Stimulated activated CD4-positive, alpha-beta T cell treated with anti-CD3 and anti-CD28 coated beads, Interleukin-1b, Interleukin-23, amount 100 ng/mL, for 24 hours (primary cell): ENCODE results near the gene ZNF747.
"Not testable (repeated sequence)": the region's sequence is repeated elsewhere in the genome, so short reads cannot be mapped to it uniquely, and the experiment has no call there.

Source experiments
- DNase-seq, 4 experiments: peaks; one replicate each; pipeline ENCODE4 v3.0.0-alpha.2; 2020; ENCODE audit warnings: low read depth in 4 of 4, low spot score in 1 of 4

Gene ZNF747

DNA sequence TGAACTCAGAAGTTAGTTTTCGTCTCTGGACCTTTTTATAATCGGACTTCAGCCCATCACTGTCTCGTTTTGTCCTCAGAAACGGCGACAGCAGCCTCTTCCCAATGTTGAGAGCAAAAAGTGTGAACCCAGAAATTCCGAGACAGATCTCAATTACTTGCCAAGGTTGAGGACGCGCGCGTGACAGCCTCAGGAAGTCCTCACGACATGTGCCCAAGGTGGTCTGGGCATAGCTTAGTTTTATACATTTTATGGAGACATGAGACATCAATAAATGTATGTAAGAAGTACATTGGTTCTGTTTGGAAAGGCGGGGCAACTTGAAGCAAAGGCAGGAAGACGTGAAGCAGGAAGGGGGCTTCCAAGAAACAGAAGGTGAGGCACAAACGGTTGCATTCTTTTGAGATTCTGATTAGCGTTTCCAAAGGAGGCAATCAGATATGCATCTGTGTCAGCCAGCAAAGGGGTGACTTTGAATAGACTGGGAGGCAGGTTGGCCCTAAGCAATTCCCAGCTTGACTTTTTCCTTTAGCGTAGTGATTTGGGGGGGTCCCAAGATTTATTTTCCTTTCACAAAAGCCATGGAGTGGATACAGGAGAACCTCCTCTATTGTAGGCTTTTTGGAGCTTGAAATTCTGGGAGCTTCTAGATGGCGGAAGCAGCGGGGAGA is 583 bp upstream of the ZNF747 start:
- peak in 1 of 4 experiments; percentile 28 for DNase-seq

DNA sequence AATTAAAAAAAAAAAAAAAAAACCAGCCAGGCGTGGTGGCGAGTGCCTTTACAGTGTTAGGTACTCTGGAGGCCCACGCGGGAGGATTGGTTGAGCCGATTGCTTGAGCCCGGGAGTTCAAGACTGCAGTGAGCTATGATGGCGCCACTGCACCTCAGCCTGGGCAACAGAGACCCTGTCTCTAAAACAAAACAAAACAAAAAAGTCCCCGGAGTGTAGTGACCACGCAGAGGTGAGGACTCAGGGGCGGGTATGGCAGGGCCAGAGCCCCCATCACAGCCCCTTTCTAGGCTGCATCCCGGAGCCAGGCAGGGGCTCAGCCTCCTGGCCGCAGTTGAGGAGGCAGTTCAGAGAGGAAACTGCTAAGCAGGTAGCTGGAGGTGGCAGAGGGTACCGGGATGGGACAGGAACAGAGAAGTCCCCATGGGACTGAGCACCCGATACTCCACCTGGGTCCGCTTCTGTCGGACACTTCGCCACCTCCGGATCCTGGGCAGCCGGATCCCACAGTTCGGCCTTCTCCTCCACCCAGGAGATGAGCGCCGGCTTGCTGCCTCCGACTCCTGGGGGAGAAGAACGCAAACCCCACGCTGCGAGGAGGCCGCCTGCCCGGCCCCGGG is 800 bp downstream of the ZNF747 start:
- no peak for DNase-seq

DNA sequence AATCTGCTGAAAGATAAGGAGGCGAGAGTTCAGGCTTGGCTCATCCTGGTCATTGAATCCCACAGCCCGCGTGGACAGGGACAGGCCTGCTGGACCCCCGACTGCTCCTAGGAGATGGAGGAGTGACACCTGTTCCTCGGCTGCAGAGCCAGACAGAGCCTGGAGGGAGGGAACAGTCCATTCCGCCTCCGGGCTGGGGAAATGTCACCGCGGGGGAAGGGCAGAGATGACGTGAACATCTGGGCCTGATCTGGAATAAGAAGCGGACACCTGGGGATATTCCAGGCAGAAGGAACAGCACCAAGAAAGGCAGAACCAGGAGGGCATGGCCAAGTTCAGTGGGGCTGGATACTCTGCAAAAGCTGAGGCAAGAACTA is 1.5 kb downstream of the ZNF747 start:
- no peak for DNase-seq

DNA sequence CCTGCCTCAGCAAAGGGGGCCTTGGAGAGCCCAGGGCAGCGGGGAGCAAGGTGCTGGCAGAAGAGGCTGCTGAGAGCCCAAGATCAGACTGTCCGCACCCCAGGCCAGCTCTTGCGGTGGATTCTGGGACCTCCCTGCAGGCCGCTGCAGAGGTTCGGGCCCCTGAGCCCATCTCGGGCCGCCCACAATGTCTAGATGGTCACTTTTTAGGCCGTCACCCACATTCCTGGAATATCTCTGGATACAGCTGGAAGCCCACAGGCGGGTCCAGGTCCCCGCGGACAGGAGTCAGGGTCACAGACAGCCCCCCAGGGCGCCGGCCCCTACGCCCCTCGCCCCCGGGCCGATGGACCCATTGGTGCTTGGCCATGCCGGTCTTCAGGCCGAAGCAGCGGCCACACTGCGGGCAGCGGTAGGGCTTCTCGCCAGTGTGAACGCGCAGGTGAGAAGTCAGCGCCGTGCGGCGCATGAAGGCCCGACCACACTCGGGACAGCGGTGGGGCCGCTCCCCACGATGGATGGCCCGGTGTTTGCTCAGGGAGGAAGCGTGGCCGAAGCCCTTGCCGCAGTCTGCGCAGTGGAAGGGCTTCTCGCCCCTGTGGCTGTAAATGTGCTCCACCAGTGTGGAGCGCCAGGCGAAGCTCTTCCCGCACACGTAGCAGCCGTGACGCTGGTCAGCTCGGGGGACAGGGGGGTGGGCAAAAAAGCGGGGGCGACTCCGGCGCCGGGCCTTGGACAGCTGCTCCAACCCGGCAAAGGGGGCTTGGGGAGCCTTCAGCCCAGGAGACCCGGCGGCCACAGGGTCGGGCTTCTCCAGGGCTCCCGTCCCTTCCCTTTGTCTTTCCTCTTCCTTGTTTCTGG is 2.1 kb downstream of the ZNF747 start:
- DNase-seq, result no peak

DNA sequence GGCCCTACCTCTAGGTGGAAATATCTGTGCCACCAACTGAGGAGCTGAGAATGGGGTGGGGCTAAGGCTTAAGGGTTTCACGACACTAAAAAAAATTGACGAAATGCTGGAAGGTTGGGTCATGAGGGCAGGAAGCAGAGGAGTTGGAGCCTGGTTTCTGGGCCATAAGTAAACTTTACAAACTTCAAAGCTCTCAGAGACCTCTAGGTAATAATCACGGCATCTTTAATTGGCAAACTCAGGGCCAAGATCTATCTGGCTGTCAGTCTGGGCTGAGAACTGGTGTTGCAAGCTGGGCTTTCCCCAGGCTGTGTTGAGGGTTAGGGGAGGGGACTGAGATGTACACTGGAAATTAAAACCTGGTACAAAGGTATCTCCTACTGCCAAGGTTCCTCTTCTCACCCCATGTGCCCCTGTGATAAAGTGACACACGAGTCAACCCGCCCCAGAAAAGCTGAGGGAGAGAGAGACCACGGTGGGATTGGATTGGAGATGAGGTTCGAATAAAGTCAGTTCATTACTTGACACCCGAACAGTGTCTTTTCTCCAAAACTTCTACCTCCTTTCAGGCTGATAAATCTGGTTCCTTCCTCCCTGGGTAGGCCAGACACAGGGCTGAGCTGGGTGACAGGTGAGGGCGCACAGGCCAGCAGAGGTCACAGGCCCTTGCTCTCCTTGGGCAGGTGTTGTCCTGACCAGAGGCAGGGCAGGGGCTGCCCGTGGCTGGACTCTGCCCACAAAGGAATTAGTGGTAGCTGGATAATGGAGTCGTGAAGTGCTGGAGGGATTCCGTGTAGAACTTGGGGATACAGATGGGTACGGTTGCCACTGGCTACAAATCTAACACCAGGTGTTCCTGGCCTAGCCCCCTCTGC is 4.3 kb downstream of the ZNF747 start:
- no peak for DNase-seq

DNA sequence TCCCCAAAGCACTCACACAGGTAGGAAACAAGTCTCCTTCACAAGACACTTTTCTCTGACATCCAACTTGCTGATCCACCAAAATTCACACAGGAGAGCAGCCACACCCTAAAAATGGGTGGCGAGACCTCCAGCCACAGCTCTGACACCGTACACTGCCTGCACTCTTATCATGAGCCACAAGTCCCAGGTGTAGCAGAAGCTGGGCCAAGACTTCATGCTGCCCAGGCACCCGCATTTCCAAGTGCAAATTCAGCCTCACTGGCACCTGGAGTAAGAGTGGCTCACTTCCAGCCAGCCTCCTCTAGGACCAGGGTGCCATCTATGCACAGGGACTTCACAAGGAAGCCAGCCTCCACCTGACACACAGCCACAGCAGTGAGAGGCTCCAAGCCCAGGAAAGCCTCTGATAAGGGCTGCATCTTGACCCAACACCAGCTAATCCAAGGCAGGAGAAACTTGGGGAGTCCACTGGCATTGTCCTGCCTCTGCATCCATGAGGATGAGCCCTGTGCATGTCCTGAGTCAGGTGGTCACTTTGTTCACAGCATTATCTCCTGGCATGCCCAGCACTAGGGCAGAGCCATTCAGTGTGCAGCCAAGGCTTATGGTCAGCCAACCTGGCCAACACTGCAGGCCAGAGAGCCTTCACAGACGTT is 5.7 kb downstream of the ZNF747 start:
- no peak for DNase-seq

DNA sequence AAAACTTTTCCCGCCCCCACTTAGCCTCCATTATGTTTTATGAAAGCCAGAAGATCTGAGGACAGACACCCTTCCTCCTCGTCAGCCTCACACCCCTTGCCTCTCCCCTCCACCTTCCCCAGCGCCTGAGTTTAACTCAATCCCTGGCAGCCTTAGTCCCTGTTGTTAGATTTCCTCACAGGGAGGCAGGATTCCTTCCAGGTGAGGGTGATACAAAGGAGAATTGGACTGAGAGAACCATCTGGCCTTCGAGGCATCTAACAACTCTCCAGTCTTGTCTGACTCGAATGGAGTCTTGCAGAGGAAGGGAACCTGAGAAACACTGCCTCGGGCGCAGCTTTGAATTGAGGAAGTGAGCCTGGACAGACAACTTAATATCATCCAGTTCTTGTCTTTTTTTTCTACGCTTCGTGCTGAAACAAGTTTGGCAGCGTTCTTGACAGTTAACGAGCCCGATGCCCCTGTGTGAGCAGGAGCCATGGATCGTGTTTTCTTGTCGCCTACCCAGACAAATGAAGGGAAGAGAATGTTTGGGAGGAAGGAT is 7.0 kb downstream of the ZNF747 start:
- DNase-seq, result no peak

- DNase-seq, result peak; percentile 72 to 98 (median 84)
These were observed 7.6 kb downstream of the ZNF747 start for GRCh38 chr16:30526823-30527634.

GRCh38 chr16:30526137-30526822 is 8.4 kb downstream of the ZNF747 start, which contains the start of gene ZNF768:
TSS of gene ZNF768 (minus strand) at chr16:30526566. CDS start at chr16:30526413, 153 bp downstream.
- DNase-seq, result no peak

DNA sequence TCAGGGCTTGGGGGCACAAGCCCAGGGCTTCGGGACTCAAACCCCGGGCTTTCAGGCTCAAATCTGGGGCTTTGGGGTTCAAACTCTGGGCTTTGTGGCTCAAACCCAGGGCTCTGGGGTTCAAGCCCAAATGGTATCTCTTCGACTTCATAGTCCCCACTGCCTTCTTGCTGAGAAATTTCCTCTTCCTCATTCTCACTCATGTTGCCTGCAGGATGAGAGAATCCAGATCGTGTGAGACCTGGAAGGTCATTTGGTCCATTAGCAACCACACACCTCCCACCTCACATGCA is 8.9 kb downstream of the ZNF747 start:
- no peak for DNase-seq

GRCh38 chr16:30524575-30525568 is 9.8 kb downstream of the ZNF747 start:
- no peak for DNase-seq

- no peak for DNase-seq
These were observed 10.7 kb downstream of the ZNF747 start for GRCh38 chr16:30523768-30524574.

DNA sequence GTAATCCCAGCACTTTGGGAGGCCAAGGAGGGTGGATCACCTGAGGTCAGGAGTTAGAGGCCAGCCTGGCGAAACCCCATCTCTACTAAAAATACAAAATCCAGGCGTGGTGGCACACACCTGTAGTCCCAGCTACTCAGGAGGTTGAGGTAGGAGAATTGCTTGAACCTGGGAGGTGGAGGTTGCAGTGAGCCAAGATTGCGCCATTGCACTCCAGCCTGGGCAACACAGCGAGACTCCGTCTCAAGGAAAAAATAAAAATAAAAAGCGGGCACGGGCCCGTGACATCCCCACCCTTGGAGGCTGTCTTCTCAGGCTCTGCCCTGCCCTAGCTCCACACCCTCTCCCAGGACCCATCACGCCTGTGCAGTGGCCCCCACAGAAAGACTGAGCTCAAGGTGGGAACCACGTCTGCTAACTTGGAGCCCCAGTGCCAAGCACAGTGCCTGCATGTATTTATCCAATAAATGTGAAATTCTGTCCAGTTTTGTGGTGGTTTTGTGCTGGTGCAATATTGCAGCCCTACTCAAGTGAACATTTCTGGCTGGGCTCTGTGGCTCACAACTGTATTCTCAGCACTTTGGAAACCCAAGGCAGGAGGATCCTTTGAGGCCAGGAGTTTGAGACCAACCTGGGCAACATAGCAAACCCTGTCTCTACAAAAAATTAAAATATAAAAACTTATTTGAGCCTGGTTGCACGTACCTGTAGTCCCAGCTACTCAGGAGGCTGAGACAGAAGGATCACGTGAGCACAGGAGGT is 11.8 kb downstream of the ZNF747 start:
- DNase-seq, result not testable (repeated sequence)

DNA sequence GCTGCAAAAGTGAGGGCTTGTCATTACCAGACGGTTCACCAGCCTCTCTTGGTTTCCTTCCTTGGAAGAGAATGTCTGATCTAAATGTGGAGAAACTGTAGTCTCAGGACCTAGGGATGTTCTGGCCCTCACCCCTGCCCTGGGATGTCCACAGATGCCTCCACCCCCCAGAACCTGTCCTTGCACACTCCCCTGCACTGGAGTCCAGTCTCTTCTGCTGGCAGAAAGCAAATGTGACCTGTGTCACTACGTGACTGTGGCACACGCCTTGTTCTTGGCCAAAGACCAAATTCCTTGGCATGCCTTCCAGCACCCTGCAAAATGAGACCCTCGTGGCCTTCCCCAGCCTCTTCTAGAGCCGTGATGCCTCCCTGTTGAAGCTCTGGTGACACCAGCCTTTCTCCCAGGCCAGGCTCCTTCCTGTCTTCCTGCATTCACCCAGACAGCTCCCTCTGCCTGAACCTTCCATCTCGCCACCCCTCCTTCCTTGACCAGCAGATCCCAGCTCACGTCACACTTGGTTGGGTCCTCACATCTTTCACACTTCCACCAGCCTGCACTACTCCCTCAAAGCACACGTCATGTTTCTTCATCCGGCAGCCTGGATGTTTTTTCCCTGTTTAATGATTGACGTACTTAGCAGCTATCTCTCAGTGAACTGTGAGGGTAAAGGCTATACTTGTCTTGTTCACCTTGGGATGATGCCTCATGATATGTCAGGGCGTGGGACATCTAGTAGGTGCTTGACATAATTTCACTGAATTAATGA is 12.6 kb downstream of the ZNF747 start:
- no peak for DNase-seq

DNA sequence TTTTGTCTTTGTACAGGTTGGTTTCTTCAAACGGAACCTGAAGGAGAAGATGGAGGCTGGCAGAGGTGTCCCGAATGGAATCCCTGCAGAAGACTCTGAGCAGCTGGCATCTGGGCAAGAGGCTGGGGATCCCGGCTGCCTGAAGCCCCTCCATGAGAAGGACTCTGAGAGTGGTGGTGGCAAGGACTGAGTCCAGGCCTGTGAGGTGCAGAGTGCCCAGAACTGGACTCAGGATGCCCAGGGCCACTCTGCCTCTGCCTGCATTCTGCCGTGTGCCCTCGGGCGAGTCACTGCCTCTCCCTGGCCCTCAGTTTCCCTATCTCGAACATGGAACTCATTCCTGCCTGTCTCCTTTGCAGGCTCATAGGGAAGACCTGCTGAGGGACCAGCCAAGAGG is 13.2 kb downstream of the ZNF747 start:
- DNase-seq, result no peak
